Retina (tissue), 1 donor: ENCODE results near the gene MAN1A1.
"Not testable (repeated sequence)": the region's sequence is repeated elsewhere in the genome, so short reads cannot be mapped to it uniquely, and the experiment has no call there.

Source experiments
- DNase-seq: peaks from one replicate; pipeline ENCODE4 v3.0.0-alpha.2; 2016

The MAN1A1 gene

DNA sequence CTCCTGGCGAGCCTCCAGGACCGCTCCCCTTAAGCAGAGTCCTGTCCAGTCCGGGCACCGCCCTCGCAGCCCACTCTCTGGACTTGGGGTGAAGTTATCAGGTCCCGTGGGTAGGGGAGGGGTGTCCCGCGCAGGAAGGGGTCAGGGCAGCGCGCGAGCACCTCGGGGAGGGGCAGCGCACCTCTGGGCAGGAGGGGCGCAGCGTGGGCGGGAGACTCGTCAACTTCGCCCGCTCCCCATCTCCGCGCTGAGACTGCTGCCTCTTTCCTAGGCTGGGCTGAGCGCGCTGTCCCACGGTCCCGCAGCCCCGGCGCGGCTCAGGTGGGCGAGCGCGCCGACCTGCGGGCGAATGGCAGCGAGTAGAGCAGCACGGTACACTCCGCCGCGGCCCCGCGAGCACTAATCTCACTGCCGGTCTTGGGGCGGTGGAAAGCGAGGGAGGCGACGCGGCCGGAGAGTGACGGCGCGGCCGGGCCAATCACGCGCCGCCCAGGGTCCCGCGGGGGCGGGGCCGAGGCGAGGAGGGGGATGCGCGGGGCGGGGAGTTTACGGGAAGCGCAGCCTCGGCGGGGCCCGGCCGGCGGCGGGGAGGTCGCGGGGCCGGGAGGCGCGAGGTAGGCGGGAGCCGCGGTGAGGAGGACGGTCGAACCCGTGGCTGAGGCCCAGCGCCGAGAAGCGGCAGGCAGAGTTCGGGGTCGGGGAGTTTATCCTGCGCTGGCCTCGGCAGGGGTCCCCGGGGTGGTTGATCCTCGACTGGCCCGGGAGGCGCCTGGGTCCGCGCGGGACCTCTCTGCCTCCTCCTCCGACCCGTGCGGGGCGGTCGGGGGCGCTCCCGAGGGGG lies at the start of gene MAN1A1:
MAN1A1 (minus strand) TSS at position 401 of the 841 bp plus-strand sequence. CDS start 696 bp downstream, outside the sequence.
- DNase-seq: peak; percentile 95

DNA sequence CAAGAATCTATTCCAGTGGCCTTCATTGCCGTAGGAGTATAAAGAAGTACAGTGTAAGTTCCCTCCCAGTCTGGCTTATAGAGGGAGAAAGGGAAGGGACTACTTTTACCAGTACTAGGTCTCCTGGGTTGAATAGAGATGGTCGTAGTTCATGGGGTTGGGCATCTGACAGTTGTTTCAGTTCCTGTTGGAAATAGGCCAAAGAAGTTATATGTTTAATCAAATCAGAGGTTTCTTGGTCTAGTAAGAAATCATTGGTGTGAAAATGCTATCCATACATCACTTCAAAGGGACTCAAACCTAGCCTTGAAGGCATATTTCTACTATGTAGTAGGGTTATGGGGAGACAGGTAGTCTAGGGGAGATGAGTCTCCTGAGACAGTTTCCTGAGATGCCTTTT lies 45.6 kb upstream of the MAN1A1 start:
- no peak for DNase-seq

DNA sequence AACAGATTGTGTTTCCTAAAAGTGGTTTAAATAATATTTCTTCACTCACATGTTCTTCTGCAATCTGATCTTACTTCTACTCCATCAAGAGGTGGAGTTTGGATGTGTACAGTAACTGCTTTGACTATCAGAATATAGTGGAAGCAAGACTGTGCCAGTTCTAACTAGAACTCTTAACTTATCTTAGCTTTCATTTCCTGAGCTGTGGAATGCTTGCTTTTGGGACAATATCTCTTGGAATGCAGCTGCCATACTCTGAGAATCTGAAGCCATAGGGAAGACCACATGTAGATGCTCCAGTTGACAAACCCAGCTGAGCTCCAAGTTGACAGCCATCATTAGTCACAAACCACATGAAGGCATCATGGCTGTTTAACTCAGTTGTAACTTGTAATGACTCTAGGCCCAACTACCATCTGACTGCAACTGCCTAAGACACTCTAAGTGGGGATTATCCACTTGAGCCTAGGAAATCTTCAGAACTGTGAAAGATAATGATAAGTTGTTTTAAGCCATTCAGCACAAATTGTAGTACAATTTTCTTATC lies 40.8 kb upstream of the MAN1A1 start:
- DNase-seq: no peak

DNA sequence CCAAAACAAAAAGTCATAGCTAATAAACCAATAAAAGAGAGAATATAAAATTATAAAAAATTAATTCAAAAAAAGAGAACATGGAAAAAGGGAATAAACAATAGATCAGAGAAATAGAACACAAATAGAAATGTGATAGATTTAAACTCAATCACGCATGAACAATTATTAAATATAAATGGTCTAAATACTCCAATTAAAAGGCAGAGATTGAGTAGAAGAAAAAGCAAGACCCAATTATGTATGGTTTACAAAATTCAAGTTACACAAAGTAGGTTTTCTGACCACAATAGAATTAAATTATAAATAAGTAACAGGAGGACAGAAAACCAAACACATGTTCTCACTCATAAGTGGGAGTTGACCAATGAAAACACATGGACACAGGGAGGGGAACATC lies 36.4 kb upstream of the MAN1A1 start:
- DNase-seq: no peak

GRCh38 chr6:119384444-119384843 lies 34.9 kb upstream of the MAN1A1 start:
- DNase-seq: no peak

- DNase-seq: no peak
These were observed 30.2 kb upstream of the MAN1A1 start for GRCh38 chr6:119379809-119380208.

DNA sequence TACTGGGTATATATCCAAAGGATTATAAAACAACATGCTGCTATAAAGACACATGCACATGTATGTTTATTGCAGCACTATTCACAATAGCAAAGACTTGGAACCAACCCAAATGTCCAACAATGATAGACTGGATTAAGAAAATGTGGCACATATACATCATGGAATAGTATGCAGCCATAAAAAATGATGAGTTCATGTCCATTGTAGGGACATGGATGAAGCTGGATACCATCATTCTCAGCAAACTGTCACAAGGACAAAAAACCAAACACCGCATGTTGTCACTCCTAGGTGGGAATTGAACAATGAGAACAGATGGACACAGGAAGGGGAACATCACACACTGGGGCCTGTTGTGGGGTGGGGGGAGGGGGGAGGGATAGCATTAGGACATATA lies 27.5 kb upstream of the MAN1A1 start:
- not testable (repeated sequence) for DNase-seq

GRCh38 chr6:119370080-119370479 lies 20.5 kb upstream of the MAN1A1 start:
- no peak for DNase-seq

- DNase-seq: no peak
These were observed 19.4 kb upstream of the MAN1A1 start for GRCh38 chr6:119368921-119369320.

GRCh38 chr6:119361209-119361608 lies 11.6 kb upstream of the MAN1A1 start:
- DNase-seq: no peak

GRCh38 chr6:119360262-119360915 lies 10.8 kb upstream of the MAN1A1 start:
- DNase-seq: no peak

GRCh38 chr6:119355890-119356289 lies 6.3 kb upstream of the MAN1A1 start:
- no peak for DNase-seq

GRCh38 chr6:119355157-119355556 lies 5.6 kb upstream of the MAN1A1 start:
- no peak for DNase-seq

- no peak for DNase-seq
These were observed 4.1 kb upstream of the MAN1A1 start for GRCh38 chr6:119353696-119354095.

GRCh38 chr6:119352001-119352400 lies 2.4 kb upstream of the MAN1A1 start:
- DNase-seq: no peak

GRCh38 chr6:119350952-119351372 lies 1.4 kb upstream of the MAN1A1 start:
- no peak for DNase-seq

DNA sequence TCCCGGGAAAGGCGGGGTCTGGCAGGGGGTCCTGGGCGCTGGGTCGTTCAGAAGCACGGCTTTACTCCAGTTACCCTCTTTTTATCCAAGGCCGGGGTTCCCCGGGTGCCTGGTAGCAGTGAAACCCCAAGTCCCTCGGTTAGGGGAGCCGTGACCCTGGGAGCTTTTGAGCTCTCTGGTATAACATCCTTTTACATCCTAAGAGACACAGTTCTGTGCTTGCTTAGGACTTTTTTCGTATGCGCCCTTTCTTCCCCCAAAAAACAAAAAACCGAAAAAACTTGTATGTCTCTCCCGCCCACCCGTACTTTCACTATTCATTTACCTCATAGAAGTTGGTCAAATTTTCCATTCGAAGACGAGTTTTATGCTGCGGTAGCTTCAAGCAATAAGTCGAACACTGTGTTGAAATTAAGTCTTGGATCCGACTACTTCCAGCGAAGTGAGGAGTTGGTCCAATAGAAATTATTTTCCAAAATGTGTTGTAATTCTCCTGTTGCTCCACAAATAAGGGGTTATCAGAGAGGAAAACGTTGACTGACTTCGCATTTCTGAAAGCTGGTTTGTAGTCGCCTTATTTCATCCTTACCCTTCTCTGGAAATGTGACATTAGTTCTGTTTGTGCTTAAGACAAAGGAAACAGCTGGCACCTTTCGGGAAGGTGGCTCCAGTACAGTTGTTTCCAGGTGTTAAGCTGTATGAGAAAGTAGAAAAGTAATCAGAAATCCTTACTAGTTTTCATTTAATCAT lies 816 bp upstream of the MAN1A1 start:
- DNase-seq: peak; percentile 67

- DNase-seq: peak; percentile 79
These were observed 707 bp downstream of the MAN1A1 start for GRCh38 chr6:119348748-119349360.

DNA sequence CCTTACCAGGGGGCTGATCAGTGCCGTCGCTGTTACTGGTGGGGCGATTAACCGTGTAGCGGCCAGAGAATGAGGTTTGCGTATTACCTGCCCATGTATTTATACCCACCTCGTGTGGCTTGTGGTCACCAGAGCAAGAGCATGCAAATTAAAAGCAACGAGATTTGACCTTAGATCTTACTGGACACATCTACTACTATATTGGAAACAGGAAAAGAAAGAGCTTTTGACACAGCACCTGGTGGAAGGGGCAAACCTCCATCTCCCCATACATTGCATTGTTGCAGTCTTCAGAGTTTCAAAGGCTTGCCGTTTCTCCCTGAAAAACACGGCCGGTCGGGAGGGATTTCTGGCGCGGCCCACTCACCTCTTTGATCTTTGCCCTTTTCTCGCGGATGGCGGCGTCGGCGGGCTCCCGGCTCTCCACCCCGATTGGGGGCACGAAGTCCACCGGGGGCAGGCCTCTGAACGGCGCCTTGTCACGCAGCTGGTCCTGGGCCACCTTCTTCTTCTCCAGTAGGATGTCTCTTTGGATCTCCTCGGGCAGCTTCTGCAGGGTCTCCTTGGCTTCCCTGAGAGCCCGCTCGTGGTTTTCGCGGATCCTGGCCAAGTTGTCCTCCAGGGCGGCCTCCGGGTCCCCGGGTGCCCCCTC lies 1.3 kb downstream of the MAN1A1 start:
- DNase-seq: peak; percentile 71

DNA sequence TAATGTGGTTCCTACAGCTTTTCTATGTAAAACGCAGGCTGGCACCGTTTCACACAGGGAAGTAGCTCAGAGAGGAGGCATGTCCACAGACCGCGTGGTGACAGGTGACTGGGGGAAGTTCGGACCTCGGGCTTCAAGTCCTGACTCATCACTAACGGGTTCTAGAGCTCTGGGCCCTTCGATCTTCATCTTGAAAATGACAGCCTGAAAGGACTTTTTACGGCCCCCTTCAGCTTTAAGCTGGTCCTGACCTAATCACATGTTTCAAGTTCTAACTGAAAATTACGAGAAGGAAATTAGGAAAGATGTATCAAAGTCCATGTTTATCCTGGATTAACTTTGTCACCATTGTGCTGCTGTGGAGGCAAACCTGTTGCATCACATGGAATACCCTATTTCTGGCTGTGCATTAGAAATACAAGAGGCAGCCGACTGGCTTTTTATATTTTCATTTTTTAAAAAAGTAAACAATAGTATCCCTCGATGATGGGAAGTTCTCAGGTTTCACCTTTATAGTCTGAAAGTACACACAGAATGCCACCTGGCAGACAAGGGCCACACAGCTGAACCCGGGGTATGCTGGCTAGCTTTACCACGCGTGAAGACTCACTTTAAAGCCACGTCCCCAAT lies 2.0 kb downstream of the MAN1A1 start:
- DNase-seq: peak; percentile 47

GRCh38 chr6:119346936-119347335 lies 2.6 kb downstream of the MAN1A1 start:
- peak; percentile 36 for DNase-seq

- peak; percentile 36 for DNase-seq
These were observed 3.1 kb downstream of the MAN1A1 start for GRCh38 chr6:119346450-119346849.
